DMS153 (cell line): ENCODE results near the gene SLC22A3.

Experiments
- DNase-seq: peaks from one replicate; lab custom pipeline; 2025; lab: John Stamatoyannopoulos, UW

The SLC22A3 gene

DNA sequence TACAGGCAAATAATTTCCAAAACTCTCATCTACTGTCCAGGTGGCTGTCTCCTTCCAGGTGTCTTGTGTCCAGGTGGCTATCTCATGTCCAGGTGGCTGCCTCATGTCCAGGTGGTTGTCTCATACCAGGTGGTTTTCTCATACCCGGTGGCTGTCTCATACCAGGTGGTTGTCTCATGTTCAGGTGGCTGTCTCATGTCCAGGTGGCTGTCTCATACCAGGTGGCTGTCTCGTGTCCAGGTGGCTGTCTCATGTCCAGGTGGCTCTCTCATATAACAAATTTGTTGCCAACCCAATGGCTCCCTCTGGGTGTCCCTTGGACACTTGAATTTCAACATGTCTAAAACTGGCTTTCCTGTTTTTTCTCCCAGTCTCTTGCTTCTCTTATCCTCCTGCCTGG lies 14.3 kb upstream of the SLC22A3 start:
- DNase-seq: no peak

DNA sequence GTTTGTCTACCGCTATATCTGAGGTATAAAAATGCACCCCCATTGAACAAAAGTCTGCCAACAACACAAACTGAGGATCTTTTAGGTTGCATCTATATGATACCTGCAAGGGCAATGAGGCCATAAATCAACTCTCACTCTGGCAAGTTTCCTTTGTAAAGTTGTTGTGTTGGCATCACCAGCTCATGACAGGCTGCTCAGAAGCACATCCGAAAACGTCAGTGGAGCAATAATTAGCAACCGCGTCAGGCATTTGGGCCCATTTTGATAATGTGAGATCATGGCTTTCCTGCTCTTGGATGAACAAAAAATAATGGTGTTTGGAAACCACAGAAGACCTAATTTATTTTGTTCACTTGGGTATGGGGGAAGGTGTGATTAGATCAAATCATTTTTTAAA lies 12.0 kb upstream of the SLC22A3 start:
- no peak for DNase-seq

DNA sequence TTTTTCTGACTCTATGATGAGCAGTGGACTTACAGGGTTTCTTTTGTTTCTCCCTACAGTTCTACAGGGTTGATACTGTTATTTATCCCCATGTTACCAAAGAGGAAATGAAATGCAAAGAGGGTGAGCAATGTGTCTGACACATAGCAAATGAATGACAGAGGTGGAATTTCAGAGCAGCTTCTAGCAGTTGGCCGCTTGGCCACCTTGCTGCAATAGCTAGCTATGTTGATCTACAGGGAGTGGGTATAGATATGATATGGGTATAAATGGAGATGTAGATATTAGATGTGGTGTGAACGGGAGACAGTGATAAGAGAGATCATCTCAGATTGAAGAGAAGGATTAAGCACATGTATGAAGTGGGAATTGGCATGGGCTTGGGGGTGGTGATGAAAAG lies 10.9 kb upstream of the SLC22A3 start:
- no peak for DNase-seq

DNA sequence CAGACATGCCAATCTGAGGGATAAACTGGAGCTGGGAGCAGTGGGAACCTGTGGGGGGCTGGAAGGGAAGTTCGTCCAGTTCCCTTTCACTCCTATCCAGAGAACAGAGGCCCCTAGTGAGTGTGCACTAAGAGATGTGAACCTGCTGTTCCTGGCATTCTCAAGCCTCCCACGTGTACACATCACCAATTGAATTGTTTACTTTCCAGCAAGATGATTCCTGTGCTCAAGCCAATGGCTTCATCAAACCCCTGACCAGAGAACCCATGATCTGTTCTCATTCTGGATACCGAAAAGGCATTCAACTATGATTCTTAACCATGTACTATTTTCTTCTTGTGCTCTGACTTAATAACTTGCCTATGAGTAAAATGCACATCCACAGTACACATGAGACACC lies 10.2 kb upstream of the SLC22A3 start:
- DNase-seq: no peak

DNA sequence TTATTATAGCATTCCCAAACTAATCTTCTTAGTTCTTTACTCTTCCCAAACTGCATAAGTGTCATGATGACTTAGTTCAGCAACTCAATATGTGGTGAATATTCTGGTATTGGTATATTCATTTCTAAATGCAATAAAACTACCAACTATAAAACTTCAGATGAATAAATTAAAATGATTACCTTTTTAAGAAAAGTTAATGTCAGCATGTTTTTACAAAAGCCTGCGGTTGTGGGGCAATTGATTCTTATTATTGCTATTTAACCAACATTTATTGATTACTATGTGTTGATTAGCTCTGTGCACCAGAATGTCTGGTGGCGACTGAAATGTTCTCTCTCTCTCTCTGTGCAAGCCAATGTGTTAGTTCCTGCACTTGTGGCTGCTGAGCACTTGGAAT lies 5.0 kb upstream of the SLC22A3 start:
- no peak for DNase-seq

DNA sequence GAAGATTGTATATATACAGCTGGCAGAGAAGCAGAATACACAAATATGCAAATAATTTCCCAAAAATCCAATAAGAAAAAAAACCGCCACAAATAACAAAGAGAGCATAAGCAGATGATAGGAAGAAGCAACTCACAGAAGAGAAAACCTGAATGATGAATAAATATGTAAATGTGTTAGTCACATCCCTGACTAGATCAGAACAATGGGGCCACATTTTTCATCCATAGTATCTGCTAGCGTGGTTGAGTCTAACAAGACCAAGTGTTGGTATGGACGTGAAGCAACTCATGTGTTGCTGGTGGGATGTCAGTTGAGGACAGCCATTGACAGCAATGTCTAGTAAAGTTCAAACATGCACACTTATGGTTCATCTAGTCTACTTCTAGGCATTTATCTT lies 3.9 kb upstream of the SLC22A3 start:
- DNase-seq: no peak

DNA sequence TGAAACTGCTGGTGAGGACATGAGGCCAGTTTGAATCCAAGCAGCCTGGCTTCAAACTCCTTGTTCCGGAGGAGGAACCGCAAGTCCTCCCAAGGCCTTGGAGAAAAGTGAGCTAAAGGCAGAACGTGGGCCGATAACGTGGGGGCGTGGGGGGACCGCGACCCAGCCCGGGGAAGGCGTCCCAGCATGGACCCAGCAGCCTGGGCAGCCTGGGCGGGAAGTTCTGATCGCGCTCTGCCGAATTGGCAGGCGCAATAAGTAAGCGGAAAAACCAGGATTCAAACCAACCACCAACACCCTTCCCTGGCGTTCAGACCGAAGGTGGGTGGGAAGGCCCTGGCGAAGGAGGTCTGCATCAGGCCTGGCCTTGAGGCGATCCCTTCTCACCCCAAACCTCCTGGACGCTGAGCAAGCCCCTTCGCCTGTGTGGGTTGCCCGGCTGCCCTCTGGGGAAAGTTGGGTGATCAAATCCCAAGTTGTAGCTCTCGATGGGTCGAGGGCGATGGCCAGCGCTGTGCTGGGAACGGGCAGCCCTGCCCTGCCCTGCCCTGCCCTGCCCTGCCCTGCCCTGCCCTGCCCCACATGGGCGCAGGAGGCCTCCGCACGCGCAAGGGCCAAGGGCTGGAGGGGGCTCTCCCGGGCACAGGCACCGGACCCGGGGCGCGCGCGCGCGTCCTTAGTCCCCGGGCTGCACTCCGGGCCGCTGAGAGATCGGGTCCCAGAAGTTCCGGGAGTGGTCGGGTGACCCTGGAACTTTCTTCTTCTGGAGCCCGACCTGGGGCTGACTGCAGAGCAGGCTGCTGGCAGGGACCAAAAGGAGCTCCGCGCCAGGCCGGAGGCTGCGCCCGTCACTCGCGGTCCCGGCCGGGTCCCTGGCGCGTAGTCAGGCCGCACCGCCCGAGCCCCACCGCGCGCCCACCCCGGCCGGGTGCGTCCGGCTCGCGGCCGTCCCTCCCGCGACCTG lies 637 bp upstream of the SLC22A3 start:
- DNase-seq: no peak

DNA sequence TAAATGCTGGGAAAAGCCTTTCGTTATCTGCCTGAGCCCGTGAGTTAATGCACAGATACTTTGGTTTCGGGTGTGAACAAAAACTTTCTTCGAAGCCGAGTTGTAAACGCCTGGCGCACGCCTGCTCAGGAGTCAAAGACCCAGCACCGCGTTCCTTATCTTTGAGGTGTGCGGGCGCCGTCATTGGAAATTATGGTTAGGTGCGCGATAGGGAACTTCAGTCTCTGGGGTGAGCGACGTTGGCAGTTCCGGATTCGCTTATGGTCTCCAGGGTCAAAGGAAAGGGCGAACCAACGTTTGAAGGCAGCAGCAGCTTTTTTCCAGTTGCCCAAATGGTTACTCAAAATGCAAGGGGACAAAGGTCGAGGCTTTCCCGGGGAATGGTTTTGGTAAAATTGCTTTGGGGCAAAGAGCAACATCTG lies 853 bp downstream of the SLC22A3 start:
- no peak for DNase-seq

DNA sequence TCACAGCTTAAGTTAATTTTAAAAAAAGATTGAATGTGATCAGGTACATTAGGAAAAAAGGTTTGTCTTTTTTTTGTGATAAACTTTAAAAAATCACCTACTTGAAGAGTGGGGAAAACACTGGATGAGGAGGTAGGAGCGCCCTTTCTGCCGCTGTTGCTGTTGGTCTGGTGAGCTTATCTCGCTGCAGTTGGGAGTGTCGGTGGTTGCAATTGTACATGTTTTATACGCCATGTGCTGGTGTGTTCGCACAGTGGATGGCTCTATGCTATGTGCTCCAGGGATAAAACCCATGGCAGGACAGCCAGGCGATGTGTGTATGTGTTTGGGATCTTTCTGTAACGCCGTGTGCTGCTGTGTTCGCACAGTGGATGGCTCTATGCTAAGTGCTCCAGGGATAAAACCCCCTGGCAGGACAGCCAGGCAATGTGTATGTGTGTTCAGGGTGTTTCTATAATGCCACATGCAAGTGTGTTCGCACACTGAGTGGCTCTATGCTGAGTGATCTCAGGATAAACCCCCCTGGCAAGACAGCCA lies 1.7 kb downstream of the SLC22A3 start:
- DNase-seq: no peak

DNA sequence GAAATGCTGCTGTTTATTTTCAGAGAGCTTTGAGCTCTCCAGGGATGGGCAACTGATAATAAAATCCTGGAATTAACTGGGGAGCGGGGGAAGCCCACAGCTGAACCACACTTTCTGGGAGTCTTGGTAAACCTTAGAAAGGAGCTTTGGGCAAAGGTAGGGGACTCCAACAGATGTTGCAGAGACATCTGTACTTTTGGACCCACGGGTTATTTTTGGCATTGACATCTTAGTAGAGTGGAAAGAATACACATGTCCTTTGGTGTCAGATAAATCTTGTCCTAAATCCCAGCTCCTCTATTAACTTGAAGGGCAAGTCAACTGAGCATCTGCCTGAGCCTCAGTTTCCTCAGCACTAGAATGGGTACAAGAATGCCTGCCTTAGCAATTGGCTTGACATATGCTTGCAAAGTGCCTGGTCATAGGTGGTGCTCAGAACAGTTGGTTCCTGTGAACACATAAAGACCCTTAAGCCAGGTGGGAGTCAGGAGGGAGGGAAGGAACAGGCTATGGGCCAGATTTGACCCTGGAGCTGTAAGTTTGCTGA lies 5.8 kb downstream of the SLC22A3 start:
- no peak for DNase-seq

DNA sequence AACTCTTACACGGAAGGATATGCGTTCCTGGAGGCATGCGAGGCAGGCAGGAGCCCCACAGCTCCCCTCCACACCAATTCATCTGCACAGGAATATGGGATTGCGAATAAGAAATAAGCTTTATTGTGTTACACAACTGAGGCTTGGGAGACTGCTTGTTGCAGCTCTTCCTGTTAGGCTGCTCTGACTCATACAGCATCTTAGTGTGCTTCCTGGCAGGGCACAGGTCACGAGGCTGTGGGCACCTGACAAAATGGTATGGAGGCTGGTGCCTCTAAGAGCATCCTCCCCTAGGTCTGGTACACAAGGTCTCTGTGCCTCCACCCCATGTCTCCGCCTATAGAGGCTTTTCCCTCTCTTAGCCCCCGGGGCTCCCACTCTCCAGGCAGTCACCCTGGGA lies 6.8 kb downstream of the SLC22A3 start:
- DNase-seq: no peak

DNA sequence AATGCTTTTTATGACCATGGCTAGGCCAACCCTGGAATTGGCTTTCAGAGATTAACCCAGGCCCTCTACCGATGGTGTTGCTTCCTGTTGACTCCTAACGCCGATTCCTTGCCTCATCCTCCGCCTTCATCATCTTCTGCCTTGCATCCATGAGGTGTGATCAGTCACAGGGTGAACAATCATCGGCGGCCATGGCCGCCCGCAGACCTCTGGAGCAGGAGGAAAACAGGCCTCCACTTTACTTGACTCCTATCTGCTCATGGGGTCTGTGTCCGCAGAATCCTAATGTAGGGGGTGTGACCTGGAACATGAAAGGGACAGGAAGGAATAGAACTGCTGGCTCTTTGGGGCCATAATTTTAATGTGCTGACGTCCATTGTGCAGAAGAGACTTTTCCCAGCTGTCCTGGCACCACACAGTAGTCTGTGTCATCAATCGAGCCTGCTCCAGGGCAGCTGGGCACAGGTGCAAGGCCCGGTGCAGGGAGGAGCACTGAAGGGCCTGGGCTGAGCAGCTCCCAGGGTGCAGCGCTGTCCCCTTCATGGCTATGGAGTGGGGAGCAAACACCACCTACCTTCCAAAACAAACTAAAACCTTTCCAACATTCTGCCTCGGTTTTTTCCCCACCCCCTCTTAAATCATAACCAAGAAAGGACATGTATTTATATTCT lies 8.0 kb downstream of the SLC22A3 start:
- no peak for DNase-seq

DNA sequence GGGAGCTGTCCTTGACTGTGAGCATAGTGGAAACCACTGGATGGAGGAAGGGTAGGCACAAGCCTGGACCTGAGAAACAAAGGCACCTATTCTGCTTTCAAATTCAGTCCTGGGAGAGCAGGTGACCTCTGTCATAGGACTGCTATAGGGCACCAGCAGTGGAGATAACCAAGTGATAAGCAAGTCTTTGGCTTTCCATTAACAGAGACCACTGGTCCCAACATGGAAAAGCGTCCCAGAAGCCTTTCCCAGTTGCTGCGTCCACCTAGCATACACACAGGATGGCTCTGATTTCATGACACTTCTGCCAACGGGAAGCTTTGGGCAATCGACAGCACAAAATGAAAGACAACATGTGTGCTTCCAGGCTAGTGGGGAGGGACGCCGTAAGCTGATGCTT lies 8.9 kb downstream of the SLC22A3 start:
- DNase-seq: no peak

DNA sequence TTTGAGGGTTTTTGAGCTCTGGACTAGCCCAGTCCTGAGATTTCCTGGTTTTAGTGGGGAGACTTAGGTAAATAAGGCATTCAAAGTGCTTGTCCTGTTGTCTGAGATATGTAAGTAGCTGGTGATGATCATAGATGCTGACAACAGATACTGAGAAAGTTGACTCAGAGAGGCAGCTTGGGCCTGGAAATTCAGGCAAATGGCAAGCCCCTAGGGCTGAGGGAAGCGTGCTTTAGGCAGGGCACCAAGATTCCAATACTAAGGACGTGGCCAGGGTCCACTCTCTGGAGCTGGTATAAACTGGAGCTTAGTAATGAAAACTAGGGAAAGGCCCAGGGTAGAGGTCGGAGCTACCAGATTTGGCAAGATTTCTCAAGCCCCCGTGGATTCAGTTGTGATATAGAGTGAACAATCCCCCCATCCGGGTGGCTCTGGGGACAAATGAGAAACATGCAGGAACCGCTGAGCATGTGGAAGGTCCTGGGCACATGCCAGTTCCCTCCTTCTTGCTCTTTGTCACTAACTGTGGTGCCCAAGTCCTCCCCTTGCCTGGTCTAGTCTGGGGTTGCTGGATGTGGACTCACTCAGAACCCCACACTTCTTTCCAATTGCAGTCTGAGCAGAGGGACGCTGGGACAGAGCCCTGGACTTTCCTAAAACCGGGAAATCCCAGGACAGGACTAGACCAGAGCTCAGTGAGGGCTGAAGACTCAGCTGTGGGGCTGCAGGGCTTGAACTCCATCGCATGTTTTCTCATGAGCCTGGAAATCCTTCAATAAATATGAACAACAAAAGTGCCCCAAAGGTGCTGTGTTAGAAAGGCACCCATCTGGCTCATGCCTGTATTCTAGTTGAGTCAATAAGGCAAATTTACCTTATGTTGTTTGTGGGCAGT lies 10.3 kb downstream of the SLC22A3 start:
- DNase-seq: no peak

DNA sequence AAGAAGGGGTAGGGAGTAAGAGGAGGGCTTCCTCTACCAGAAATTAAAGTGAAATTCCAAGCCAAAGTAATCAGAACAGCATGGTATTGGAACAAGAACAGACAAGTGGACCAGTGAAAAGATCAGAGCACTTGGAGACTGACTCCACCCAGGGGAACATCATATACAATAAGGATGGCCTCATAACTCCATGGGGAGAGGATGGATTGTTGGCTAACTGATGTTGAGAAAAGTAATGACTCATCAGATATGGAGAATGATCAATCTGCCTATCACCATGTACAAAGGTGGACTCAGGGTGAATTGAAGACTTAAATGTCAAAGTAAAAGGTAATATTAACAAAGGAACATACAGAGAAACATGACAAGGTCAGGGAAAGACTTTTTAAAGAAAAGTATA lies 12.8 kb downstream of the SLC22A3 start:
- DNase-seq: no peak

DNA sequence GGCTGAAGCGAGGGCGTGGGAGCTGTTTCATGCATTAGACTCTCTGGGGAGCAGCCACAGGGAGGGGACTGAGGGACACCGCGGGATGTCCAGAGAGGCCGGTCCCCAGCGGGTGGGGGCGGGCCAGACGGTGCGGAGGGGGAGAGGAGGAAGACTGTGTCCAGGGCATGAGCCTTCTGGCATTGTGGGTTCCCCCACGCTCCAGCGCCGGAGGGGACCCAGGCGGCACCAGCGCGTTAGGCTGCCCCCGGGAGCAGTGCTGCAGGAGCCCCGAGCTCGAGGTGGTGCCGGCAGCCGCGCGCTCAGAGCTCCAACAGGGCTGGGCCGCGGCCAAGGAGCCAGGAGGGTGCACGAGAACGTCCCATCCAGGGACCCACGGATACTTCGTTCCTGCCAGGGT lies 14.4 kb downstream of the SLC22A3 start:
- no peak for DNase-seq

DNA sequence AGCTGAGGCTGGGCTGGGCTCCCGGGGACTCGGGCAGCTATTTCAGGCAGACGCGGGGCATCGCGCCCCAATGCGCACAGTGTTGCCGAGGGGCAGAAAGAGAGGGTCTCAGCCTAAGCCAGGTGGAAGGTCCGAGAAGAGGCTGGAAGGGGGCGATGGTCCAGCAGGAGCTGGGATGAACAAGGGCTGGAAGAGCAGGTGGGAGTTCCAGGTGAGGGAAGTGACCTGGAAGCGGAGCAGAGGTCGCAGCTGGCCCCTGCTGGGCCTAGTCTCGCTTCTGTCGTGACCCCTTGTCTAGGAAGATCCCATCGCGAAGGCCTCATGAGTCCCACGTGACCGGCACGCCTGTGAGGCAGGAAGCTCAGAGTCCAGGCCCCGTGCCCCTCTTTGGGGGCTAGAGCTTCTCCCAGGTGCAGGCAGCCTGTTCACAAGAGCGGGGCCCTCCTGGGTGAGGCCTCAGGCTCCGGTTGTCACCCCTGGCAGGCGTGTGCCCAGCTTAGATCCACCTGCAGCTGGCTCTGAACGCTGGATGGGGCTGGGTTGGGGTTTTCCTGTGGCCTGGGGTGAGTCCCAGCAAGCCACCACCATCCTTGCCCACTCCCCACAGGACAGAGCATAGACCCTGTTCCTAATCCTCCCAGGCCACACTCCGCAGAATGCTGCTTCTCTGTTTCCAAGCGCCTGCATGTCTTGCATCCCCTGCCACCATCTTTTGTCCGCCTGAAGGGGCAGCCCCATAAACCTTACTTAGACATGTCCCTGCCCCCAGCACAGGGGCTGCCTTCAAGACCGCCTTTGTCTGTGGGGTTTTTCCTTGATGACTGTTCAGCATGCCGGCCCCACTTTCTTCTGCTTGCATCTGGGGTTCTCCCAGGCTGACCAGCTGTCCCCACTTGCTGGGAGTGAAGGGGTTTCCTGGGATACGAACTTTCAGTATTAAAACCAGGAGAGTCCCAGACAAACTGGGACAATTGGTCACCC lies 15.1 kb downstream of the SLC22A3 start:
- DNase-seq: no peak

DNA sequence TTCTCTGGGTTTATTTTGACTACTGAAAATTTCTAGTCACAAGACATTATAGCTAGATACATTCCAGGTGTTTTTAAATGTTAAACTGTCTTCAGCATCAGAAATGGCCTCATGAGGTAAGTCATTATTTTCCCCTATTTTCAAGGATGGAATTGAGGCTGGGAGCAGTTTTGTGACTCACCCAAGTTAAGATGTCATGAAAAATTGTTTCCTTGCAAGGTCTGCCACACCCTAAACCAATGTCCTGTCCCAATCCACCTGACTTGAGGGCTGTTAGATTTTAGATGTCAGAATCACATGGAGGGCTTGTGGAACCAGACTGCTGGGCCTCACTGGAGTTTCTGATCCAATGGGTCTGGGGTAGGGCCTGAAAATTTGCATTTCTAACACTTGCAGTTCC lies 16.9 kb downstream of the SLC22A3 start:
- DNase-seq: no peak

DNA sequence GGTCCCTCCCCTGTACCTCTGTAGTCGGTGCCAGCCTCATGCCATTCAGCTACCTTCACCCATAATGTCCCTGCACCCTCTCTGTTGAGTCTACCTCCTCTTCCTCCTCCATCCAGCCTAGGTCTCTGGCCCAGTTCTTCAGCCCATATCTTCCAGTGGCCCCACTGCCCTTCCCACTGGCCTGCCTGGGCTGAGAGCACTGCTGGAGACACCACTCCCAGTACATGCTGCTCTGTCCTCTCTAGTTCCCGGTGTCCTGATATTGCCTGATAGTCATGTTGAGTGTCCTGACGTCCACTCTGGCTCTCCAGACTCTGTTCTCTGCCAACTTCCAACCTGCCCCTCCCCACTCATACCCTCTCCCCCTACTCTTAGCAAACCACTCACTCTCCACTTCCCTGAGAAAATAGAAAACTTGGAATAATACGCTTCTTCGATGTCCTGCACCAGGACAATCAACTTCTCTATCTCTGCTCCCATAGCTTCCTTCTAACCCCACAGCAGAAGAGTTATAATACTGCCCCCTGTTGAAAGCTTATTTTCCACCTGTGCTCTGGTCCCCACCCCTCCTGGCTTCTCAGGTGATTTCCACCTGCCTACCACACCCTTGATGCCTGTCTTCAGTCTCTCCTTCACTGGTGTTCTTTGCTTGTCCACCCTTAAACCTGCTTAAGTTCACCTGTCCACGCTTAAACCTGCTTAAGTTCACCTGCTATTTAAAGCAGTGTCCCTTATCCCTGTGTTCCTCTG lies 19.8 kb downstream of the SLC22A3 start:
- DNase-seq: no peak

DNA sequence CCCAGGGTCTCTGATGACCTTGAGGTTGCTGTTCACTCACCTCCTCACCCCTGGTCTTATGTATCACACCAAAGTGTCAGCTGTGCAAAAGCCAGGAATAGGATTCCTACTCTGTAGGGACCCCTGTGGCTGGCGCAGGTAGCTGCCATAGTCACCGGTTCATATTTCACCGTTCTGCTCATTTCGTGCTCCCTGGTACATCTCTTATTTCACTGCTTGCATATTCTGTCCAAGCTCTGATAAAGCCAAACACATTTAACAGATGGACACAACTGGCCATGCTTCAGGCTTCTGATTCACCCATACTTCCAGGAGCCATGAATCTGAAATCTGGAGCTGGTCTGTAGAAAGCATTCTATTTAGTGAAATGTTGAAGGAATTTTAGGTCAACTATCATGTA lies 20.5 kb downstream of the SLC22A3 start:
- DNase-seq: no peak
